ENCODE measurements around the gene TEDC2.
"Not testable (repeated sequence)": the region's sequence is repeated elsewhere in the genome, so short reads cannot be mapped to it uniquely, and the experiment has no call there.

TEDC2 gene

GRCh38 chr16:2459647-2460390, at the start of gene TEDC2:
TSS of gene TEDC2 (plus strand) at chr16:2460109. CDS start at chr16:2460145, 36 bp downstream.
- DNase-seq (ENCODE audit: low read depth in 2 of 2, low spot score in 1 of 2) = peak; percentile 91 to 95

GRCh38 chr16:2415085-2415484, 44.8 kb upstream of the TEDC2 start:
- no peak for DNase-seq (ENCODE audit: low read depth in 2 of 2, low spot score in 1 of 2)

- no peak for DNase-seq (ENCODE audit: low read depth in 2 of 2, low spot score in 1 of 2)
Measured at GRCh38 chr16:2420035-2420434, 39.9 kb upstream of the TEDC2 start.

- no peak for DNase-seq (ENCODE audit: low read depth in 2 of 2, low spot score in 1 of 2)
Measured at GRCh38 chr16:2422123-2422867, 37.6 kb upstream of the TEDC2 start.

GRCh38 chr16:2424061-2425007, 35.6 kb upstream of the TEDC2 start:
- DNase-seq (ENCODE audit: low read depth in 2 of 2, low spot score in 1 of 2) = no peak

- DNase-seq (ENCODE audit: low read depth in 2 of 2, low spot score in 1 of 2) = no peak
Measured at GRCh38 chr16:2425008-2425518, 34.8 kb upstream of the TEDC2 start.

- no peak for DNase-seq (ENCODE audit: low read depth in 2 of 2, low spot score in 1 of 2)
Measured at GRCh38 chr16:2425825-2426430, 34.0 kb upstream of the TEDC2 start.

- no peak for DNase-seq (ENCODE audit: low read depth in 2 of 2, low spot score in 1 of 2)
Measured at GRCh38 chr16:2426941-2427361, 33.0 kb upstream of the TEDC2 start.

GRCh38 chr16:2427526-2427925, 32.4 kb upstream of the TEDC2 start:
- no peak for DNase-seq (ENCODE audit: low read depth in 2 of 2, low spot score in 1 of 2)

GRCh38 chr16:2428051-2428783, 31.7 kb upstream of the TEDC2 start:
- DNase-seq (ENCODE audit: low read depth in 2 of 2, low spot score in 1 of 2) = no peak

GRCh38 chr16:2428784-2429033, 31.2 kb upstream of the TEDC2 start:
- DNase-seq (ENCODE audit: low read depth in 2 of 2, low spot score in 1 of 2) = no peak

- peak; percentile 94 to 97 for DNase-seq (ENCODE audit: low read depth in 2 of 2, low spot score in 1 of 2)
Measured at GRCh38 chr16:2429034-2429770, 30.7 kb upstream of the TEDC2 start, which contains the start of gene CCNF. TSS of gene CCNF (plus strand) at chr16:2429447. CDS start at chr16:2429482, 35 bp downstream.

- DNase-seq (ENCODE audit: low read depth in 2 of 2, low spot score in 1 of 2) = no peak
Measured at GRCh38 chr16:2429771-2430663, 29.9 kb upstream of the TEDC2 start.

- no peak for DNase-seq (ENCODE audit: low read depth in 2 of 2, low spot score in 1 of 2)
Measured at GRCh38 chr16:2432286-2432685, 27.6 kb upstream of the TEDC2 start.

- no peak for DNase-seq (ENCODE audit: low read depth in 2 of 2, low spot score in 1 of 2)
Measured at GRCh38 chr16:2432801-2433505, 27.0 kb upstream of the TEDC2 start.

GRCh38 chr16:2435236-2435635, 24.7 kb upstream of the TEDC2 start:
- DNase-seq (ENCODE audit: low read depth in 2 of 2, low spot score in 1 of 2) = not testable (repeated sequence)

- no peak for DNase-seq (ENCODE audit: low read depth in 2 of 2, low spot score in 1 of 2)
Measured at GRCh38 chr16:2436110-2436509, 23.8 kb upstream of the TEDC2 start.
